Myocyte (in vitro differentiated cells): ENCODE measurements around the gene ITCH. TPM values are rescaled to one million over a fixed set of nuclear protein-coding genes. Genes with fewer than 3 reads are reported as not detected.
"Not testable (repeated sequence)": the region's sequence is repeated elsewhere in the genome, so short reads cannot be mapped to it uniquely, and the experiment has no call there.

Experiments used
- DNase-seq: peaks from one replicate; pipeline ENCODE4 v3.0.0-alpha.2; 2012; ENCODE audit warnings: low read depth
- total RNA-seq: library from RNA; depleted of rRNA; stranded (reverse); fragments of >200 nt; gene quantifications from 2 replicates; pipeline ENCODE4 v1.2.3, GENCODE V29; 2014

ITCH gene
- total RNA-seq, 1 donor from 2014 or later = 63.7 TPM

DNA sequence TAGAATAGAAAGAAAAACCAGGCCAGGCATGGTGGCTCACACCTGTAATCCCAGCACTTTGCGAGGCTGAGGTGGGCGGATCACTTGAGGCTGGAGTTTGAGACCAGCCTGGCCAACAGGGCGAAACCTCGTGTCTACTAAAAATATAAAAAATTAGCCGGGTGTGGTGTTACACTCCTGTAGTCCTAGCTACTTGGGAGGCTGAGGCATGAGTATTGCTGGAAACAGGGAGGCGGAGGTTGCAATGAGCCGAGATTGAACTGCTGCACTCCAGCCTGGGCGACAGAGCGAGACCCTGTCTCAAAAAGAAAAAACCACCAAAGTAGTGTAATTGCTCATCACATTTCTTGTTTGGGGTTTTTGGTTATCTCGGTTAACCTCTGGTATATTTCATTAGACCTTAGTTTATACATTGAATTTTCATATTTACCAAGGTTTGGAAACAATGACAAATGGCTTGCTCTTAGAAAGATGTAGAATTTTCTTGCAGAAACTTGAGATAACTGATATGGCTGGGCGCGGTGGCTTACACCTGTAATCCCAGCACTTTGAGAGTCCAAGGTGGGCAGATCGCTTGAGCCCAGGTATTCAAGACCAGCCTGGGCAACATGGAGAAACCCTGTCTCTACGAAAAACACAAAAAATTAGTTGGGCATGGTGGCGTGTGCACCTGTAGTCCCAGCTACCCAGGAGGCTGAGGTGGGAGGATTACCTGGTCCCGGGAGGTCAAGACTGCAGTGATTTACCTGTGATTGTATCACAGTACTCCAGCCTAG lies 14.2 kb downstream of the ITCH start:
- no peak for DNase-seq

DNA sequence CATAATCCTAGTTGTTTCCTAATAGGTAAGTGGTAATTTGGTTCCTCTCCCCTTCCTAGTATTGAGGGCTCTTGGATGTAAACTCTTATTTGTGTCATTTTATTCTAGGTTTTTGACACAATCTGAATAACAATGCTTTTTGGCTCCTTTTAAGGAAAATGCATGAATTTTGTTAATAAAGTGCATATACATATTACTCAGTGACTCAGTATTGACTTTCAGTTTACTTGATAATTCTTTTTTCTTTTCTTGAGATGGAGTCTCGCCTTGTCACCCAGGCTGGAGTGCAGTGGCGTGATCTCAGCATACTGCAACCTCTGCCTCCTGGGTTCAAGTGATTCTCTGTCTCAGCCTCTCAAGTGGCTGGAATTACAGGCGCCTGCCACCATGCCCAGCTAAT lies 19.1 kb downstream of the ITCH start:
- DNase-seq = no peak

DNA sequence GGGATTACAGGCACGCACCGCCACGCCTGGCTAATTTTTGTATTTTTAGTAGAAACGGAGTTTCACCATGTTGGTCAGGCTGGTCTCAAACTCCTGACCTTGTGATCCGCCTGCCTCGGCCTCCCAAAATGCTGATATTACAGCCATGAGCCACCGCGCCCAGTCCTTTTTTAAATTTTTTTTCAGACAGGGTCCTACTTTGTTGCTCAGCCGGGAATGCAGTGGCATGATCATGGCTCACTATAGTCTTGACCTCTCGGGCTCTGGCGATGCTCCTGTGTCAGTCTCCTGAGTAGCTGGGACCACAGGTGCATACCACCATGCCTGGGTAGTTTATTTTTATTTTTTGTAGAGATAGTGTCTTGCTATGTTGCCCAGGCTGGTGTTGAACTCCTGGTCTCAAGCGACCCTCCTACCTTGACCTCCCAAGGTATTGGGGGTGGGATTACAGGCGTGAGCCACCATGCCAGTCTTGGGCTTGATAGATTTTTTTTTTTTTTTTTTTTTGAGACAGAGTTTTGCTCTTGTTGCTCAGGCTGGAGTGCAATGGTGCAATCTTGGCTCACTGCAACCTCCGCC lies 19.9 kb downstream of the ITCH start:
- not testable (repeated sequence) for DNase-seq

DNA sequence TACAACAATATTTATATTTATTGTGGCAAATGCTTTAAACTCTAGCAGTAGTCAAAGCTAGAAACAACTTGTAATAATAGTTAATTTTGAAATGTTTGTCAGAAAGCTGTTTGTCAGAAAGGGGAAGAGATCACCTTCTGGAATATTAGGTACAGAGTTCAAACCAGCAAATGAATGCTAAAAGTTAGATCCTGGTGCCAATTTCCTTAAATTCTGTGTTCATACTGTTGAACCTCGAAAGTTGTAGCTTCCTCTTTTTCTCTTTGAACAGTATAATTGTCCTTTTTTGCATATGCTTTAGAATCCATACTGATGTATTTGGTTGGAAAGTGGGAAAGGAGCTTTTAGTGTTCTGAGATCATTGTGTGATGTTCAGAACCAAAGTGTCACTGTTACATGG lies 22.4 kb downstream of the ITCH start:
- no peak for DNase-seq

DNA sequence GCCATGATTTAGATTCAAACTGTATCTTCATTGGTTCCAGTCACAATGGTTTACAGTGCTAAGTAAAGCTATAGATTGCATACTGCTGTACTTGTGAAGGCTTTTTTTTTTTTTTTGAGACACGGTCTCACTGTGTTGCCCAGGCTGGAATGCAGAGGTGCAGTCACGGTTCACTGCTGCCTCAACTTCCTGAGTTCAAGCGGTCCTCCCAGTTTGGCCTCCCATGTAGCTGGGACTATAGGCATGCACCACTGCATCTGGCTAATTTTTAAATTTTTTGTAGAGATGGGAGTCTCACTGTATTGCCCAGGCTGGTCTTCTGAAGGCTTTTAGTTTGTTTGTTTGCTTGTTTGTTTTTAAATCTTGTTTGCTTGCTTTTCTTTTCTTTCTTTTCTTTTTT lies 24.9 kb downstream of the ITCH start:
- no peak for DNase-seq

DNA sequence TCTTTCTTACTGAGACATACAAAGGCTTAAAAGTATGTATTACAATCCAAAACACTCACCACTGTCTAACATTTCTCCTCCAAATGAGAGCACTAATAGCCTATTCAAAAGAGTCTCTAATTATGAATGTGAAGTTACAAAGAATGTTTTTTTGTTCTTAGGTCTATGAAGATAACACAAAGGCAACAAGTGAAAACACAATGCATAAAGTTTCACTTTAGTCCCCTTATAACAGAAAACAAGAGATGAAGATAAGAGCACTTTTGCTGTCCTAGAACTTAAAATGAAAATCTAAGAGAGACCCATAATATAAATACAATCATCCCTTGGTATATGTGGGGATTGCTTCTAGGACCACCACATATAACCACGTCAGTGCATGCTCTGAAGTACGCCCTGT lies 25.6 kb downstream of the ITCH start:
- no peak for DNase-seq

DNA sequence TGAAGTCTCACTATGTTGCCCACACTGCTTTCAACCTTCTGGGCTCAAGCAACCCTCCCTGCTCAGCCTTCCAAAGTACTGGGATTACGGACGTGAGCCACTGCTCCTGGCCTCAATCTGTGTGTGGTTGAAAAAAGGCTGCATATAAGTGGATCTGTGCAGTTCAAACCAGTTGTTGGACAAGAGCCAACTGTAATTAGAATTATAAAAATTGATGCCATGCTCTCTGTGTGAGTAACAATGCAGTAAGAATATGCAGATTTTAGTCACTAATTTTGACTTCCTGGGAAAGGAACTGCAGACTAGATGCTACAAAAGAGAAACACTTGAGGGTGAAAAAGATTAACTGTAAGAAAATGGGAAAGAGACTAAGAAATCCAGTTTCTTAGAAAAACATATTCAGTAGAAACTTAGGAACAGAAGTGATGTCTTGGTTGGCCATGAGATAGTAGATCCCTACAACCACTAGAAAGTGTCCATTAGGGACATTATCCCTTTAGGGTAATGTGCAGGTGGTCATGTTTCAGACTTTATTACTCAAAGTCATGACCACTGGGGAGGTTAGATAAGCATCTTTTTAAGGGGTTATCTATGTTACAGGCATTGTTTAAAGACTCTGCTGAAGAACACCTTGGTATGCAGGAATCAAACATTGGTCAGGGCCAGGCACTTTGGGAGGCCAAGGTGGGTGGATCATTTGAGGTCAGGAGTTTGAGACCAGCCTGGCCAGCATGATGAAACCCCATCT lies 26.3 kb downstream of the ITCH start:
- DNase-seq = no peak

DNA sequence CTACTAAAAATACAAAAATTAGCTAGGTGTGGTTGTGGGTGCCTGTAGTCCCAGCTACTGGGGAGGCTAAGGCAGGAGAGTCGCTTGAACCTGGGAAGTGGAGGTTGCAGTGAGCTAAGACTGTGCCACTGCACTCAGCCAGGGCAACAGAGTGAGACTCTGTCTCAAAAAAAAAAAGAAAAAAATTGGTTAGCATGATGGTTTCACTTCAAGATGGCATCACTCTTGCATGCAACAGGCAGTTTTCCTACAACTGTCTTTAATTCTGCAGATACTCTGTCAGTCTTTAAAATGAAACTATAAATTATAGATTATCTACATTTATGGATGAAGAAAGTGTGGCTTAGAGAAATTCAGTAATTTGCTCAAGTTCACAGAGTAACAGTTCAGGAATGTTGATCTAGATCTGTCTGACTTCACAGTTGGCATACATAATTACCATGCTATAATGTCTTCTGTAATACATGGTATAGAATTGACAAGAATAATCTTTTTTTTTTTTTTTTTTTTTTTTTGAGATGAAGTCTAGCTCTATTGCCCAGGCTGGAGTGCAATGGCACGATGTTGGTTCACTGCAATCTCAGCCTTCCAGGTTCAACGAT lies 27.0 kb downstream of the ITCH start:
- DNase-seq = no peak

DNA sequence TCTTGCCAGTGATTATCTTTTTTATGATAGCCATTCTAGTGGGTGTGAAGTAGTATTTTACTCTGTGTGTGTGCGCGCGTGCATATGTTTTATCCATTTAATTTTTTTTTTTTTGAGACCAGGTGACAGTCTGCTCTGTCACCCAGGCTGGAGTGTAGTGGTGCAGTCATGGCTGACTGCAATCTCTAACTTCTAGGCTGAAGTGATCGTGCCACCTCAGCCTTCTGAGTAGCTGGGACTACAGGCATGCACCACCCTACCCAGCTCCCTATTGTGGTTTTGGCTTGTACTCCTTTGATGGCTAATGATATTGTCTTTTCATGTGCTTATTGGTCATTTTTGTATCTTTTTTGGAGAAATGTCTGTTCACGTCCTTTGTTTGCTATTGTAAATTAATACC lies 33.3 kb downstream of the ITCH start:
- no peak for DNase-seq

DNA sequence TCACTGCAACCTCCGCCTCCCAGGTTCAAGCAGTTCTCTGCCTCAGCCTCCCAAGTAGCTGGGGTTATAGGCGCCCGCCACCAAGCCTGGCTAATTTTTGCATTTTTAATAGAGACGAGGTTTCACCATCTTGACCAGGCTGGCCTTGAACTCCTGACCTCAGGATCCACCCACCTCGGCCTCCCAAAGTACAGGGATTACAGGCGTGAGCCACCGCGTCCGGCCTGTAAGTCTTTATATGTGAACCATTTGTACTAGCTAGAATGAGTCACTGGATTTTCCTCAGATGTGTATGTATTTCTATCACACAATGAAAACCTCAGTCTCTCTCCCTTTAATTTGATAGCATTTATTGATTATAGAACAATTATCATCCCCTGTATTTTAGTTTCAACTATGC lies 34.0 kb downstream of the ITCH start:
- DNase-seq = no peak

DNA sequence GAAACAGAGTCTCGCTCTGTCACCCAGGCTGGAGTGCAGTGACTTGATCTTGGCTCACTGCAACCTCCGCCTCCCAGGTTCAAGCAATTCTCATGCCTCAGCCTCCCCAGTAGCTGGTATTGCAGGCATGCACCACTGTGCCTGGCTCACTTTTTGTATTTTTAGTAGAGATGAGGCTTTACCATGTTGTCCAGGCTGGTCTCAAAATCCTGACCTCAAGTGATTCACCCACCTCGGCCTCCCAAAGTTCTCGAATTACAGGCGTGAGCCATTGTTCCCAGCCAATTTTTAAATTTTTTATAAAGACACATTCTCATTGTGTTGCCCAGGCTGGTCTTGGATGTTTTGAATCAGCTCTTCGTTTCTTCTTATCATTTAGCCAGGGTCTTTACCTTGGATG lies 37.7 kb downstream of the ITCH start:
- DNase-seq = peak; percentile 87

DNA sequence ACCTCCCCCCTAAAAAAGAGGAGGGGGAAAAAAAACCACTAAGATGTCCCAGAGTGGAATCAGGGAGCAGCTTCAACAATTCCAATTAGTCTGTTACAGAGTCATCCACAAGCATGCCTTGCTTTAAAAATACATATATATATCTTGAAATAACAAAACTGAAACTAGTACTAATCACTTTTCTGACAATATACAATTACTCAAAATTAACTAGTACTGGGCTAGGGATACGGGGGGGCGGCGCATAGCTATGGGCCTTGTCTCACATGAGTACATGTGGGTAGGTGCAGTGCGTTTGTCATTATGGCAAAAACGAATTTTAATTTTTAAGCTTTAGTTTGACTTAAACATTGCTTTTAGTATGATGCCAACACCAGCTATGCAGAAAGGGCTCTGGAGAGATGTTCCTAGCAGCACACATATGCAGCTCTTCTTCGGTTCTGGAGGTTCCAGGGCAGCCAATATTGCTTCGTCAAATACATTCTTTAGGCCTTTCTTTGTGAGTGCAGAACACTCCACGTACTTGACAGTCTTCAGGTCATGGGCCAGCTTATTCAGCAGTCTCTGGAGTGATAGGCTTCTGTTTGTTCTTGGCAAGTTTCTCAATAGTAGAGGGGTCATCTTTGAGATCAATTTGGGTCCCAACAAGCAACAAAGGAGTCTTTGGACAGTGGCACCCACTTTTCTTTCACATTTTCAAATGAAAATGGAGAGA lies 38.8 kb downstream of the ITCH start:
- DNase-seq = no peak

DNA sequence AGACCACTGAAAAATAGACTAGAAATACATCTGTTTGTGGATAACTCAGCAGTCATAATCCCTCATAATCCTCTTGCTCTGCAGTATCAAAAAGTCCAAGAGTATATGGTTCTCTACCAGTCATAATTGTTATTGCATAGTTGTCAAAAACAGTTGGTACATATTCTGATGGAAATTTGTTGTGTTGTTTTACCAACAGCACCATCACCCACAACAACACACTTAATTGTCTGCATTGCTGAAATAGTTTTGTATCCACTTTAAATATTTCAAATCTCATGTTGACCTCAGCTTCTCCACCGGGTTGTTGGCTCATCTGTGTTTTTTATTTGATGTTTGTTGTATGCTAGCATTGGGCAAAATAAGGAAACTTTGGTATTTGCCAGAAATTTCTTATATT lies 39.4 kb downstream of the ITCH start:
- DNase-seq = peak; percentile 46

DNA sequence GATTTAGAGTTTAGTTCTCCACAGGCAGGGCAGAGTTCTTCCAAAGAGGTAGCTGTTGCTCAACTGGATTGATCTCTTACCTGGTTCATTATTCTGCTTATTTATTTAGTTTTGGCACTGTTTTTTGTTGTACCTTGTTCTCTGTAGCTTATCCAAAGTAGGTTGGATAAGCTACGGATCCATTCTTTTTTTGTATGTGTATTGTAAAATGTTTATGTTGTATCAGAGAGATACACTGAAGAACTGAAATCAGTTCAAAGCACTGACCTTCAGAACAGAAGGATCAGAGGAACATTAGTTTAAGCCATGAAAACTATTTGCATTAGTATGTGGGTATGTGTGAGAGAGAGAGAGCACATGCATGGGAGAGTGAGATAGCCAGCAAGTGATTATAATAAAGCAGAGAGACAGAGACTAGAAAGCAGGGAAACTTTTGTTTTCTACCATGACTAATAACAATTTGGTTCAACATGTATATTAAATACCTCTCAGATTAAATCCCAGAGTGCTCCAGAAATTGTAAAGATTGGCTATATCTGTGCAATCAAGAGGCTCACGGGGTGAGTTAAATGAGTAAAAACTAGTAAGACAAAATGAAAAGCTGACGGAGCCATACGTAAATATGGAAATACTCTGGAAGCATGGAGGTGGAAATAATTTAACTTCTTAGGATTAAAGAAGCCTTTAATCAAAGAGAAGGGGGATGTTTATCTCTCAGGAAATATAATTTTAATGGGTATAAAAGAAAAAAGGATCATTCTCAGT lies 40.2 kb downstream of the ITCH start:
- DNase-seq = no peak

DNA sequence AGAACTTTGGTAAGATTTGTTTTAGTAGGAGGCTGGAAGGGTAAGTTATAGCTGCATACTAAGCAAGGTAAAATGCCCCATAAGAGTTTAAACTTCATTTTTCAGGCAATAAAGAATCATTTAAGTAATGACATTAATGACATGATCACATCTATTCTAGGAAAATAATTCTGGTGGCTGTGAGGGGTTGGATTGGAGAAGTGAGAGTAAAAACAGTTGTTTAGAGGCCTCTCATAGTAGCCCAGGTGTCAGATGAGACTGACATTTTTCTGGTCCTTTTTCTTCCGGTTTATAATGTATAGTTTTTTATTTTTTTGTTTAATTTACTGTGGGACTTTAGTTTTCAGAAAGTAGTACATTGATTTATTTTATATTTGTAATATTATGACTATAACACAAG lies 40.8 kb downstream of the ITCH start:
- DNase-seq = no peak

DNA sequence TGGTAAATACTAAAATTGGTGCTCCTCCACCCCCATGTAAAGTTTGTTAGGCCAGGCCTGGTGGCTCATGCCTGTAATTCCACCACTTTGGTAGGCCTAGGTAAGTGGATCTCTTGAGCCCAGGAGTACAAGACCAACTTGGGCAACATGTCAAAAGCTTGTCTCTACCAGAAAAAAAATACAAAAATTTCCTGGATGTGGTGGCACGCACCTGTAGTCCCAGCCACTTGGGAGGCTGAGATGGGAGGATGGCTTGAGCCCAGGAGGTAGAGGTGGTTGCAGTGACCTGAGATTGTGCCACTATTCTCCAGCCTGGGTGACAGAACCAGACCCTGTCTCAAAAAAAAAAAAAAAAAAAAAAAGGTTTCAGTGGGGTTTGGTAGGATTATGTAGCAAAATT lies 41.7 kb downstream of the ITCH start:
- DNase-seq = no peak

DNA sequence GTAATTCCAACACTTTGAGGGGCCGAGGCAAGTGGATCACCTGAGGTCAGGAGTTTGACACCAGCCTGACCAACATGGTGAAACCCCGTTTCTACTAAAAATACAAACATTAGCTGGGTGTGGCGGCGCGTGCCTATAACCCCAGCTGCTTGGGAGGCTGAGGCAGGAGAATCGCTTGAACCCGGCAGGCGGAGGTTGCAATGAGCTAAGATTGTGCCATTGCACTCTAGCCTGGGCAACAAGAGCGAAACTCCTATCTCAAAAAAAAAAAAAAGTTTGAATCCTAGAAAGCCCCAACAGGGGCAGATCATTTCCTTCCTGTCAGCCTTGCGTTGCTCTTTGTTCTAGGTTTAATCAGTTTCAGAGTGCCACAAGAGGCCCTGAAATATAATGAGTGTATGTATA lies 42.2 kb downstream of the ITCH start:
- DNase-seq = not testable (repeated sequence)

DNA sequence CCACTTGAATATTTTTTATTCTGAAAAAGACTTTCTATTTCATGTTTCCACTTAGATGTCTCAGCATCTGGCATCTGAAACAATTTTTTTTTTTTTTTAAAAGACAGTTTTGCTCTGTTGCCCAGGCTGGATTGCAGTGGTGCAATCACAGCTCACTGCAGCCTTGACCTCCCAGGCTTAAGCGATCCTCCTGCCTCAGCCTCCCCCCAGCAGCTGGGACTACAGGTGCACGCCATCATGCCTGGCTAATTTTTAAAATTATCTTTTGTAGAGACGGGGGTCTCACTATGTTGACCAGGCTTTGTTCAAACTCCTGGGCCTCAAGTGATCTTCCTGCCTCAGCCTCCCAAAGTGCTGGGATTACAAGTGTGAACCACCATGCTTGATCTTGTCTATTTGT lies 42.9 kb downstream of the ITCH start:
- not testable (repeated sequence) for DNase-seq

DNA sequence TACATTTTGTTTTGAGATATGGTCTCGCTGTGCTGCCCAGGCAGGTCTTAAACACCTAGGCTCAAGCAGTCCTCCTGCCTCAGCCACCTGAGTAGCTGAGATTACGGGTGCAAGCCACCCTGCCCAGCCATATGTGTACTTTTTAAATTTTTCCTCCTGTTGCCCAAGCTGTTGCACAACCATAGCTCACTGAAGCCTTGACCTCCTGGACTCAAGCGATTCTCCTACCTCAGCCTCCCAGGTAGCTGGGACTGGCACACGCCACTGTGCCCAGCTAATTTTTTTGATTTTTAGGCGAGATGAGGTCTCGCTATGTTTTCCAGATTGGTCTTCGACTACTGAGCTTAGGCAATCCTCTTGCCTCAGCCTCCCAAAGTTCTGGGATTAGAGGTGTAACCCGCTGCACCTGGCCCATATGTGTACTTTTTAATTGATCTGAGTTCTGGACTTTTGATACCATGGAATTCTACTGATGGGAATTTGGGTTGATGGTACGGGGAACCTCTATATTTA lies 44.9 kb downstream of the ITCH start:
- no peak for DNase-seq

DNA sequence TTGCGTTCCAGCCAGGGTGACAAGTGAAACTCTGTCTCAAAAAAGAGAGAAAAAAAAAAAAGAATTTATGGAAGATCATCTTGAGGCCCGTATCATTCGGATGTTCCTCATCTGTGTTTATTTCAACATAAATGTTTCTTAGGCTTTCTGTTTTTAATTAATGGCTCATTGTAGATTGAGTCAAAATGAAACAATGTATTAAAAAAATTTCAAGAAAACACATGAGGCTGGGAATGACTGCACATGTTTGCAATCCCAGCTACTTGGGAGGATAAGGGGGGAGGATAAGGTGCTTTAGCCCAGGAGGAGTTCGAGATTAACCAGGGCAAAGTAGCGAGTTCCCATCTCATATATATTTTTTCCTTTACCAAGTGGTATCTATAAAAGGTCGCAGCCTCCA lies 47.3 kb downstream of the ITCH start:
- no peak for DNase-seq

DNA sequence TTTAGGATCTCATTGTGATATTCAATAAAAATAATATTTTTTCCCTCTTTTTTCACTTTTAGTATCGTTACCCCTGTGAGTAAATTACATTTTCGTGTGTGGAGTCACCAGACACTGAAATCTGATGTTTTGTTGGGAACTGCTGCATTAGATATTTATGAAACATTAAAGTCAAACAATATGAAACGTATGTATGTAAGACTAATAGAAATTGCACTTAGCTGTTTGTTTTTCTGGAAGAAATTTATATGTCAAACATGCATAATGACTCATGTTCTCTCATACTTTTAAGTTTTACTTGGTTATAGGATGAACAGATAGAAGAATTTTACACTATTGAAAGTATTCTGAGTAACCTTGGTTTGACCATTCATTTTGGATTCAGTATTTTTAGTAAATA lies 49.4 kb downstream of the ITCH start:
- no peak for DNase-seq
